Right lobe of liver (tissue), 6 donors: ENCODE measurements around the gene PRSS36. TPM values are rescaled to one million over a fixed set of nuclear protein-coding genes. Genes with fewer than 3 reads are reported as not detected.
A peak's percentile ranks its signal among the peaks of the same experiment; 100 is the strongest.

Experiments
- ATAC-seq, 4 donors: fragments of 200-7000 bp; cut with Tn5 transposase; one replicate each; pipeline ENCODE4 v1.9.1; 2020; ENCODE audit warnings: mild to moderate bottlenecking in 4 of 4, moderate library complexity in 4 of 4
- DNase-seq, 3 donors: peaks; one replicate each; pipeline ENCODE4 v3.0.0-alpha.2; 2020
- H3K27ac ChIP-seq, 3 donors: fragments of 200-600 bp; one replicate each; pipeline ENCODE4 v1.8.0; 2022
- H3K27me3 ChIP-seq, 2 donors: fragments of 200-600 bp; one replicate each; pipeline ENCODE4 v1.8.0; 2022
- H3K36me3 ChIP-seq, 4 donors: fragments of 200-600 bp; sonication (generic) in 1 of 4; one replicate each; pipeline versions ENCODE4 v1.5.1 to v1.8.0; 2017 to 2022; ENCODE audit warnings: control low read depth in 1 of 4
- H3K4me1 ChIP-seq, 4 donors: fragments of 200-600 bp; sonication (generic) in 1 of 4; one replicate each; pipeline versions ENCODE4 v1.5.1 to v1.8.0; 2017 to 2022; ENCODE audit warnings: control low read depth in 1 of 4
- H3K4me3 ChIP-seq, 3 donors: fragments of 200-600 bp; one replicate each; pipeline ENCODE4 v1.8.0; 2022
- H3K9me3 ChIP-seq, 4 donors: fragments of 200-600 bp; sonication (generic) in 1 of 4; one replicate each; pipeline versions ENCODE4 v1.5.1 to v1.8.0; 2017 to 2022; ENCODE audit warnings: control low read depth in 1 of 4
- POLR2A ChIP-seq: fragments of 450-650 bp; IDR thresholded peaks from one replicate; pipeline ENCODE4 v1.6.1; 2017; ENCODE audit warnings: antibody characterized with exemption, mild to moderate bottlenecking
- WGBS: methylation state at CpG from one replicate; pipeline ENCODE4 v1.1.6; 2018; ENCODE audit warnings: low coverage, low lambda C conversion rate; ENCODE audit not compliant: insufficient coverage; ENCODE audit errors: missing lambda C conversion rate; 5-methylcytosine and 5-hydroxymethylcytosine counted together
- intact Hi-C, 2 donors: fragments of 100-400 bp; cut with DNase I; formaldehyde crosslinking; loops; one replicate each; pipeline versions ENCODE4 v1.11.2 to v1.14.1; 2022
- total RNA-seq, 6 experiments: library from RNA; depleted of rRNA in 2 of 6; stranded (reverse); fragments of >200 nt in 2 of 6; fragmentation: NEBNext Ultra II Directional in 3 of 6; extraction: Animal tissue kit (Norgen Biotek cat#: 25700) in 3 of 6; gene quantifications; one replicate each; pipeline versions ENCODE4 v1.1.0 to v1.2.4, GENCODE V29; 2016 to 2023
- TF ChIP-seq, protein P1 (sequence below), 4 donors: fragments of 200-600 bp in 3 of 4; fragments of 450-650 bp in 1 of 4; IDR thresholded peaks; one replicate each; pipeline versions ENCODE4 v1.5.1 to v1.8.0; 2016 to 2022; ENCODE audit warnings: antibody characterized with exemption in 4 of 4, mild to moderate bottlenecking in 2 of 4
- donor health status: DM: no; HTN: yes; CAD: no.
- donor health status: DM: no; HTN: no; CAD: no.
- donor health status: DM: no; HTN: no; CAD: no.
- donor health status: DM: no; HTN: yes; CAD: no.
- donor health status: DM: no; HTN: yes; CAD: no.

The PRSS36 gene
- total RNA-seq, 6 experiments from 2014 or later, result 0.25 to 1.6 (median 1.0) TPM

DNA sequence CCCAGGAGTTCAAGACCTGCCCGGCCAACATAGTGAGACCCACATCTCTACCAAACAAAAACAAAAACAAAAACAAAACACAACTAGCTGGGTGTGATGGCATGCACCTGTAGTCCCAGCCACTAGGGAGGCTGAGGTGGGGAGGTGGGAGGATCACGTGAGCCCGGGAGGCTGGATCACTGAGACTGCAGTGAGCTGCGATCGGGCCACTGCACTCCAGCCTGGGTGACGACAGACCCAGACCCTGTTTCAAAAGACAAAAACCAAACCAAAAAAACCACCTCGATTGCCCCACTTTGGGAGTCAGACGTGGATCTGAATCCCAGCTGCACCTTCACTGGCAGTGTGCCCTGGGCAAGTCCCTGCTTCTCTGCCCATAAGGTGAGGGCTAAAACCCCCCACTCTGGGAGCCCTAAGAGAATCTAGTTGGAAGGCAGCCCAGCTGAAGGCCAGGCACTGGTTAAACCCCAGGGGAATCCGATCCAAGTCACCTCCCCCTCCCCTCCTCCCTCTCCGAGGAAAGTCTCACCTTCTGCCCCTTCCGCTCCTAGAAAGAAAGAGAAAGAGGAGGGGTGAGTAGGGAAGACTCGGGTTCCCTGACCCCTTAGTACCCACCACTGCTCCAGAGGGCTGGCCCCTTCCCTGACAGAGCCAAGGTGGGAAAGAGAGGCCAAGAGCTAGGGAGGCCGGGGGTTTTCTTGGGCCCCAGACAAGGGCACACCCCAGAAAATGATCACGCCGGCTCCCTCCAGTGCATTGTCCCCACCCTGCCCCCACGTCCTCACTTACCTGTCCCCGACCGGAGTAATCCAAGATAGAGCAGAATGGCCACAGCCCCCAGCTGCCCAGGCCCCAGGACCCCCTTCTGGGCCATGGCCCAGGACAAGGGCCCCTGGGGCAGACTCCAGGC lies 15.0 kb downstream of the PRSS36 start:
- peaks cover 0 to 2% (median 0%) of the 10 kb centered on the region in 4 donors for H3K4me1 ChIP-seq
- H3K9me3 ChIP-seq, result no peaks in the 10 kb centered on the region
- peaks cover 0 to 17% (median 0%) of the 10 kb centered on the region in 4 donors for H3K36me3 ChIP-seq
- H3K27ac ChIP-seq, result peak overlapping the region; percentile 22 to 45 (median 29)
- WGBS, result 23% methylated on average over 15 of the region's 18 CpGs
- intact Hi-C loops, result no loop called here
- peak; percentile 22 to 59 (median 42) for ATAC-seq
- H3K4me3 ChIP-seq, result peak overlapping the region; percentile 31 to 62 (median 54)
- TF ChIP-seq, protein P1, sequence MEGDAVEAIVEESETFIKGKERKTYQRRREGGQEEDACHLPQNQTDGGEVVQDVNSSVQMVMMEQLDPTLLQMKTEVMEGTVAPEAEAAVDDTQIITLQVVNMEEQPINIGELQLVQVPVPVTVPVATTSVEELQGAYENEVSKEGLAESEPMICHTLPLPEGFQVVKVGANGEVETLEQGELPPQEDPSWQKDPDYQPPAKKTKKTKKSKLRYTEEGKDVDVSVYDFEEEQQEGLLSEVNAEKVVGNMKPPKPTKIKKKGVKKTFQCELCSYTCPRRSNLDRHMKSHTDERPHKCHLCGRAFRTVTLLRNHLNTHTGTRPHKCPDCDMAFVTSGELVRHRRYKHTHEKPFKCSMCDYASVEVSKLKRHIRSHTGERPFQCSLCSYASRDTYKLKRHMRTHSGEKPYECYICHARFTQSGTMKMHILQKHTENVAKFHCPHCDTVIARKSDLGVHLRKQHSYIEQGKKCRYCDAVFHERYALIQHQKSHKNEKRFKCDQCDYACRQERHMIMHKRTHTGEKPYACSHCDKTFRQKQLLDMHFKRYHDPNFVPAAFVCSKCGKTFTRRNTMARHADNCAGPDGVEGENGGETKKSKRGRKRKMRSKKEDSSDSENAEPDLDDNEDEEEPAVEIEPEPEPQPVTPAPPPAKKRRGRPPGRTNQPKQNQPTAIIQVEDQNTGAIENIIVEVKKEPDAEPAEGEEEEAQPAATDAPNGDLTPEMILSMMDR (IDR thresholded peaks at IDR 0.05), result peak in 1 of 4 donors; percentile 29
- peak; percentile 24 for TF ChIP-seq POLR2A
- no peaks in the 10 kb centered on the region for H3K27me3 ChIP-seq
- DNase-seq, result no peak

DNA sequence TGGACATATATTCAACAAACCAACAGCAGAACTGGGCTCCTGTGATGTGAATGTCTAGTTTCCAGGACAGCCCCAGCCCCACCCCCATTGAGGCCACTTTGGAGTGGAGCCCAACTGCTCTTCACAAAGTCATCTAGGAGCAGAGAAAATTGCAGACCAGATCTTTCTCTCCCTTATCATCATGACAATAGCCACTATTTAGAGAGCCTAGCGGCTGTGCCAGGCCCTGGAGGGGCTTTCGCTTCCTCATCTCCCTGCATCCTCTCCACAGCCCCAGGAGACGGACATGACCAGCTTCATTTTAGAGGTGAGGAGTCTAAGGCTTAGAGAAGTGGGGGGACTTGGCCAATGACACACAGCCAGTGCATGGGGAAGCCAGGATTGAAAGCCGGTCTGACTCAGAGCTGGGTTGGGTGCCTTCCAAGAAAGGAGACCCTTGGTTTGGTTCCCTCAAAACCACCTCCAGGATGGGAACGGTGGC lies 15.7 kb downstream of the PRSS36 start:
- H3K4me1 ChIP-seq, result peaks cover 0 to 2% (median 0%) of the 10 kb centered on the region in 4 donors
- H3K27ac ChIP-seq, result no peak overlapping the region
- TF ChIP-seq, protein P1 (IDR thresholded peaks at IDR 0.05), result no peak
- TF ChIP-seq POLR2A, result no peak
- intact Hi-C loops, result no loop called here
- WGBS, result 48% methylated on average over 3 of the region's 5 CpGs
- H3K36me3 ChIP-seq, result peaks cover 0 to 17% (median 0%) of the 10 kb centered on the region in 4 donors
- H3K9me3 ChIP-seq, result no peaks in the 10 kb centered on the region
- ATAC-seq (no peak), DNase-seq (no peak)
- no peaks in the 10 kb centered on the region for H3K27me3 ChIP-seq
- peak overlapping the region in 1 of 3 donors; percentile 62 for H3K4me3 ChIP-seq

DNA sequence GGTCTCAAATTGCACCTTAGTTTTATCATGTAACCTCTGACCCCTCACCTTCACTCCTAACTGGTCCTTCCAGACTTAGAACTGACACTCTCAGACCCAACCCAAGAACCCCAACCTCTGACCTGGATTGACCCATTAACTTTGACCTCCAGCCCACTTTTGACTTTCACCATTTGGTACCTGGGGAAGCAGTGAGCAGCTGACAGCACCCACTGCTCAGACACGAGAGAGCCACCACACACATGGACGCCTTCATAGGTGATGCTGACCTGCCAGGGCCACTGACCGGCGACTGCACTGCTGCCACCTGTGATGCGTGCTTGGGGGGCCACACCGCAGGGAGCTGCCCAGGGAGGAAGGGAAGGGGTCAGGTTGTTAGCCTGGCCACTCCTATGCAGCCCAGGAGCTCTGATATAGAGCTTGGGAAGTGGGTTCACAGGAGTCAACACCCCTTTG lies 16.8 kb downstream of the PRSS36 start:
- intact Hi-C loops, result no loop called here
- peaks cover 0 to 17% (median 0%) of the 10 kb centered on the region in 4 donors for H3K36me3 ChIP-seq
- no peaks in the 10 kb centered on the region for H3K27me3 ChIP-seq
- H3K4me1 ChIP-seq, result peaks cover 0 to 2% (median 0%) of the 10 kb centered on the region in 4 donors
- no peak for ATAC-seq
- H3K4me3 ChIP-seq, result no peak overlapping the region
- WGBS, result 88% methylated on average over 2 of the region's 6 CpGs
- no peak for TF ChIP-seq POLR2A
- TF ChIP-seq, protein P1 (IDR thresholded peaks at IDR 0.05), result no peak
- no peak for DNase-seq
- no peaks in the 10 kb centered on the region for H3K9me3 ChIP-seq
- no peak overlapping the region for H3K27ac ChIP-seq

DNA sequence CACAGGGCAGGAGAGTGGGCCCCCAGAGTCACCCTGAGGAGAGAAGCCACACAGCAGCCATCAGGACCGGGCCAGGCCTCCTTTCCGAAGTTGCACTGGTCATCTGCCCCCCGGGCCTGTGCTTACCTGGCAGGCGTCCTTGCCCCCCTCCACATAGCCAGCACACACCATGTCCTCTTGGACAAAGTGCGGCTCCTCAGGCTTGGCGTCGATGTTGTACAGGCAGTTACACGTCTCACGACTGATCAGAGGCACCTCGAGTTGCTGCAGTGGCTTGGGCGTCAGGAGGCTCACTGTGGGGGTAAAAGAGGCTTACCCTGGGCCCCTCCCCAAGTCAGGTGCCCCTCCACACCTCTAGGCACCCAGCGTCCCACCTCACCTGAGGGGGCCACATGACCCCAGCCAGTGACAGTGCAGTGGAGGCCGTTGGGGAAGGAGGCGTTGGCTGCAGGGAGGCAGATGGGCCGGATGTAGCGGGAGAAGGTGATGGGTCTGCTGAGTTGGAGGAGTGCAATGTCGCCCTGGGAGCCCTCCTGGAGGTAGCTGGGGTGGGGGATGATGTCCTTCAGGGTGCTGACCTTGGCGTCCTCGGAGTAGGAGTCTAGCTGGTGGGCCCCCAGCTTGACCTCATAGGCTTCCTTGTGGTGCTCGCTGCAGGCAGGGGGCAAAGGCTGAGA lies 17.4 kb downstream of the PRSS36 start:
- H3K4me3 ChIP-seq, result no peak overlapping the region
- TF ChIP-seq, protein P1 (IDR thresholded peaks at IDR 0.05), result no peak
- no peak for TF ChIP-seq POLR2A
- ATAC-seq, result no peak
- H3K27ac ChIP-seq, result no peak overlapping the region
- no peaks in the 10 kb centered on the region for H3K9me3 ChIP-seq
- intact Hi-C loops, result no loop called here
- H3K4me1 ChIP-seq, result peaks cover 0 to 2% (median 0%) of the 10 kb centered on the region in 4 donors
- peaks cover 0 to 19% (median 0%) of the 10 kb centered on the region in 4 donors for H3K36me3 ChIP-seq
- H3K27me3 ChIP-seq, result no peaks in the 10 kb centered on the region
- no CpG with 5 or more reads among the region's 20 CpGs for WGBS
- no peak for DNase-seq
